ENCODE data around the gene RADIL. TPM values are rescaled to one million over a fixed set of nuclear protein-coding genes. Genes with fewer than 3 reads are reported as not detected.

The RADIL gene
- total and polyA plus RNA-seq, 2 of the 13 experiments (the other 11 are each of a cell fraction or from before 2014, with no cell fraction given), result 0.05 to 0.09 TPM

DNA sequence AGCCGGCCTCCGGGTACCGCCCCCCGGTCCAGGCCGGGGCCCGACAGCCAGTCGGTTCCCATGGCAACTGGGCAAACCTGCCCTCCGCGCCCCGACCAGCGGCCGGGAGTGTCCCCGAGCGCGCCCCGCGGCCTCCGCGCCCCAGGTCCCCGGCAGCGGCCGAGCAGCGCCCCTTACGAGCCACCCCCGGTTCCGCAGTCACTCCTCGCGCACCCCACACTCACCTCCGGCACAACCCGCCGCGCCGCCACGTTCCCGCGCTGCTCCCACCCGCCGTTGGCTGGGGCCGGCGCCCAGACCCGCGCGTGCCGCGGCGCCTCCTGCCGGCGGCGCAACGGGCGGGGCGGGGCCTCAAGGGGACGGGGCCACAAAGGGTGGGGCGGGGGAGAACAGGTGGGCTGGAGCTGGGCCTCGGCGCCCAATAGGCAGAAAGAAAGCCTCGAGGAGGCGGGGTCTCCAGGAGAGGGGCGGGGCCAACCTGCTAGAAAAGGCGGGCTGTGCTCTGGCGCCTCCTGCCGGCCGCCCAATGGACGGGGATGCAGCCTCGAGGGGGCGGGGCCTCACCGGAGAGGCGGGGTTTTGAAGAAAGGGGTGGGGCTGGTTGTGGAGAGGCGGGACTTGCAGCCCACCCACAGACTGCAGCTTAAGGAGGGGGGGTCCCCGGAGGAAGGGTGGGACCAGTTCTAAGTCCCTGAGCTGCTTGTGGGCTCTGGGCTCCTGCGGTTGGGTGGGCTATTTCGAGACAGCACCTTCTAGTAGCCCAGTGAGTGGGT is at the start of gene RADIL (continued):
- TF ChIP-seq, protein P1, sequence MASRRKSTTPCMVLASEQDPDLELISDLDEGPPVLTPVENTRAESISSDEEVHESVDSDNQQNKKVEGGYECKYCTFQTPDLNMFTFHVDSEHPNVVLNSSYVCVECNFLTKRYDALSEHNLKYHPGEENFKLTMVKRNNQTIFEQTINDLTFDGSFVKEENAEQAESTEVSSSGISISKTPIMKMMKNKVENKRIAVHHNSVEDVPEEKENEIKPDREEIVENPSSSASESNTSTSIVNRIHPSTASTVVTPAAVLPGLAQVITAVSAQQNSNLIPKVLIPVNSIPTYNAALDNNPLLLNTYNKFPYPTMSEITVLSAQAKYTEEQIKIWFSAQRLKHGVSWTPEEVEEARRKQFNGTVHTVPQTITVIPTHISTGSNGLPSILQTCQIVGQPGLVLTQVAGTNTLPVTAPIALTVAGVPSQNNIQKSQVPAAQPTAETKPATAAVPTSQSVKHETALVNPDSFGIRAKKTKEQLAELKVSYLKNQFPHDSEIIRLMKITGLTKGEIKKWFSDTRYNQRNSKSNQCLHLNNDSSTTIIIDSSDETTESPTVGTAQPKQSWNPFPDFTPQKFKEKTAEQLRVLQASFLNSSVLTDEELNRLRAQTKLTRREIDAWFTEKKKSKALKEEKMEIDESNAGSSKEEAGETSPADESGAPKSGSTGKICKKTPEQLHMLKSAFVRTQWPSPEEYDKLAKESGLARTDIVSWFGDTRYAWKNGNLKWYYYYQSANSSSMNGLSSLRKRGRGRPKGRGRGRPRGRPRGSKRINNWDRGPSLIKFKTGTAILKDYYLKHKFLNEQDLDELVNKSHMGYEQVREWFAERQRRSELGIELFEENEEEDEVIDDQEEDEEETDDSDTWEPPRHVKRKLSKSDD (CRISPR knock-in tag; IDR thresholded peaks at IDR 0.05; ENCODE audit: low read depth), result no peak
- TF ChIP-seq, protein P2, sequence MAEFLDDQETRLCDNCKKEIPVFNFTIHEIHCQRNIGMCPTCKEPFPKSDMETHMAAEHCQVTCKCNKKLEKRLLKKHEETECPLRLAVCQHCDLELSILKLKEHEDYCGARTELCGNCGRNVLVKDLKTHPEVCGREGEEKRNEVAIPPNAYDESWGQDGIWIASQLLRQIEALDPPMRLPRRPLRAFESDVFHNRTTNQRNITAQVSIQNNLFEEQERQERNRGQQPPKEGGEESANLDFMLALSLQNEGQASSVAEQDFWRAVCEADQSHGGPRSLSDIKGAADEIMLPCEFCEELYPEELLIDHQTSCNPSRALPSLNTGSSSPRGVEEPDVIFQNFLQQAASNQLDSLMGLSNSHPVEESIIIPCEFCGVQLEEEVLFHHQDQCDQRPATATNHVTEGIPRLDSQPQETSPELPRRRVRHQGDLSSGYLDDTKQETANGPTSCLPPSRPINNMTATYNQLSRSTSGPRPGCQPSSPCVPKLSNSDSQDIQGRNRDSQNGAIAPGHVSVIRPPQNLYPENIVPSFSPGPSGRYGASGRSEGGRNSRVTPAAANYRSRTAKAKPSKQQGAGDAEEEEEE (CRISPR knock-in tag; IDR thresholded peaks at IDR 0.05; ENCODE audit: borderline replicate concordance), result no peak
- no peak for TF ChIP-seq ZNF558 (CRISPR knock-in tag; IDR thresholded peaks at IDR 0.05; ENCODE audit: borderline replicate concordance)
- no peak for TF ChIP-seq ZNF780A (CRISPR knock-in tag; IDR thresholded peaks at IDR 0.05)
- no peak for TF ChIP-seq ZNF205 (CRISPR knock-in tag; IDR thresholded peaks at IDR 0.05)
- no peak for TF ChIP-seq ZNF562 (CRISPR knock-in tag; IDR thresholded peaks at IDR 0.05; ENCODE audit: borderline replicate concordance)
- TF ChIP-seq MEF2D (CRISPR knock-in tag; IDR thresholded peaks at IDR 0.05), result no peak
- no peak for TF ChIP-seq CHCHD3 (CRISPR knock-in tag; IDR thresholded peaks at IDR 0.05)
- peak; percentile 78 for TF ChIP-seq ZMYM4 (CRISPR knock-in tag; IDR thresholded peaks at IDR 0.05)
- TF ChIP-seq SNAPC2 (CRISPR knock-in tag; IDR thresholded peaks at IDR 0.05), result no peak
- TF ChIP-seq, protein P3, sequence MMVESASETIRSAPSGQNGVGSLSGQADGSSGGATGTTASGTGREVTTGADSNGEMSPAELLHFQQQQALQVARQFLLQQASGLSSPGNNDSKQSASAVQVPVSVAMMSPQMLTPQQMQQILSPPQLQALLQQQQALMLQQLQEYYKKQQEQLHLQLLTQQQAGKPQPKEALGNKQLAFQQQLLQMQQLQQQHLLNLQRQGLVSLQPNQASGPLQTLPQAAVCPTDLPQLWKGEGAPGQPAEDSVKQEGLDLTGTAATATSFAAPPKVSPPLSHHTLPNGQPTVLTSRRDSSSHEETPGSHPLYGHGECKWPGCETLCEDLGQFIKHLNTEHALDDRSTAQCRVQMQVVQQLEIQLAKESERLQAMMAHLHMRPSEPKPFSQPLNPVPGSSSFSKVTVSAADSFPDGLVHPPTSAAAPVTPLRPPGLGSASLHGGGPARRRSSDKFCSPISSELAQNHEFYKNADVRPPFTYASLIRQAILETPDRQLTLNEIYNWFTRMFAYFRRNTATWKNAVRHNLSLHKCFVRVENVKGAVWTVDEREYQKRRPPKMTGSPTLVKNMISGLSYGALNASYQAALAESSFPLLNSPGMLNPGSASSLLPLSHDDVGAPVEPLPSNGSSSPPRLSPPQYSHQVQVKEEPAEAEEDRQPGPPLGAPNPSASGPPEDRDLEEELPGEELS (CRISPR knock-in tag; IDR thresholded peaks at IDR 0.05), result no peak
- TF ChIP-seq BRD4 (CRISPR knock-in tag; IDR thresholded peaks at IDR 0.05), result no peak
- TF ChIP-seq ZNF556 (CRISPR knock-in tag; IDR thresholded peaks at IDR 0.05; ENCODE audit: borderline replicate concordance), result no peak
- no peak for TF ChIP-seq FOXA3 (CRISPR knock-in tag; IDR thresholded peaks at IDR 0.05)
- TF ChIP-seq NFYB (CRISPR knock-in tag; IDR thresholded peaks at IDR 0.05), result no peak
- no peak for TF ChIP-seq ZSCAN21 (CRISPR knock-in tag; IDR thresholded peaks at IDR 0.05; ENCODE audit: borderline replicate concordance)
- no peak for TF ChIP-seq MTF2 (CRISPR knock-in tag; IDR thresholded peaks at IDR 0.05; ENCODE audit: borderline replicate concordance)
- no peak for TF ChIP-seq ARNT (IDR thresholded peaks at IDR 0.05)
- TF ChIP-seq ZFP62 (CRISPR knock-in tag; IDR thresholded peaks at IDR 0.05), result no peak
- TF ChIP-seq STAG1 (CRISPR knock-in tag; IDR thresholded peaks at IDR 0.05), result peak; percentile 65
- no peak for TF ChIP-seq ZNF652 (CRISPR knock-in tag; IDR thresholded peaks at IDR 0.05; ENCODE audit: borderline replicate concordance, low read depth)
- no peak for TF ChIP-seq ZNF296 (CRISPR knock-in tag; conservative IDR thresholded peaks at IDR 0.05)
- TF ChIP-seq ERF (CRISPR knock-in tag; IDR thresholded peaks at IDR 0.05), result peak; percentile 45; the same call in 1 of the 2 replicates
- no peak for TF ChIP-seq SCMH1 (CRISPR knock-in tag; IDR thresholded peaks at IDR 0.05; ENCODE audit: borderline replicate concordance)
- TF ChIP-seq NFE2L1 (CRISPR knock-in tag; IDR thresholded peaks at IDR 0.05; ENCODE audit: borderline replicate concordance), result no peak
- TF ChIP-seq PPARG (CRISPR knock-in tag; conservative IDR thresholded peaks at IDR 0.05), result no peak
